Stomach (tissue), 4 donors: Measurements from ENCODE around the gene GPI.

Experiments
- POLR2A ChIP-seq, 4 donors: fragments of 450-650 bp; IDR thresholded peaks; one replicate each; pipeline ENCODE4 v1.6.1; 2016; ENCODE audit warnings: antibody characterized with exemption in 4 of 4, control low read depth in 2 of 4, mild to moderate bottlenecking in 1 of 4, moderate library complexity in 1 of 4
- POLR2AphosphoS5 ChIP-seq, 3 donors: sonication (generic); formaldehyde crosslinking; IDR thresholded peaks; one replicate each; pipeline ENCODE4 v1.6.1; 2016; ENCODE audit warnings: antibody characterized with exemption in 3 of 3
- TF ChIP-seq, protein P1 (sequence below), 7 experiments: fragments of 450-650 bp in 4 of 7; fragments of 200-600 bp in 3 of 7; sonication (generic) in 3 of 7; IDR thresholded peaks; one replicate each; pipeline ENCODE4 v1.5.1; 2016 to 2019; ENCODE audit warnings: antibody characterized with exemption in 7 of 7, control low read depth in 2 of 7, mild to moderate bottlenecking in 1 of 7

DNA sequence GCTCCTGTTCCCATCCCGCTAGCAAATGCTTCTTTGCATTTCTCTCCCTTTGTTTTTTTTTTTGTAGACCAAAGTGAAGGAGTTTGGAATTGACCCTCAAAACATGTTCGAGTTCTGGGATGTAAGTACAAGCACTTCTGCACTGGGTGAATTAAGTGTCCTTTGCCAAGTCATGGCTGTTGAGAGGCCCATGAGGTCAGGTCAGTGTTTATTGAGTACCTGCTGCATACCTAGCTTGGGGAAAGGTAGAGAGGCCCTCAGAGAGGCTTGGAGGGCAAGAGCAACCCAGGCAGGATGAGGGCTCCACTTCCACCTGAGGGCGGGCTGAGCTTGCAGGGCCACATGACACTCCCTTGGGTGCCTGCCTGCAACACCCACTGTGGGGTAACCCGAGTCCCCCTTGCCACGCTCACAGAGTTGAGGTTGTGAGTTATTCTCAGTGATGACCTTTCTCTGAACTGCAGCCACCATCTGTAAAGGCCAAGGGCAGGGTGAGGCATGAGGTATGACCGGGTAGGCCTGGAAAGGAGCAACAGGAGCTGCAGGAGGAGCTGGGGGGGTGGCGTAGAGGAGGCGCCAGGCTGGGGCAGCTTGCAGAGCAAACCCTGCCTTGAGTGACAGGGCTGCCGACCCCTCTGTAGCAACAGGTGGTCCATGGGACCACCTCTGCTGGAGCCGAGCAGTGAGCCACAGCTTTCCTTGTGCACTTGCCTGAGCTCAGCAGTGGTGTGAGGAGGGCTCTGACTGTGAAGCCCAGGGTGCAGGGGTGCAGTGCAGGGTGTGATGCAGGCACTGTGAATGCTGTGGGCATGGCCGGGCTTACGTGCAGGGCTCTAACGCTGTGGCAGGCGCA lies 16.6 kb downstream of the GPI start:
- TF ChIP-seq, protein P1, sequence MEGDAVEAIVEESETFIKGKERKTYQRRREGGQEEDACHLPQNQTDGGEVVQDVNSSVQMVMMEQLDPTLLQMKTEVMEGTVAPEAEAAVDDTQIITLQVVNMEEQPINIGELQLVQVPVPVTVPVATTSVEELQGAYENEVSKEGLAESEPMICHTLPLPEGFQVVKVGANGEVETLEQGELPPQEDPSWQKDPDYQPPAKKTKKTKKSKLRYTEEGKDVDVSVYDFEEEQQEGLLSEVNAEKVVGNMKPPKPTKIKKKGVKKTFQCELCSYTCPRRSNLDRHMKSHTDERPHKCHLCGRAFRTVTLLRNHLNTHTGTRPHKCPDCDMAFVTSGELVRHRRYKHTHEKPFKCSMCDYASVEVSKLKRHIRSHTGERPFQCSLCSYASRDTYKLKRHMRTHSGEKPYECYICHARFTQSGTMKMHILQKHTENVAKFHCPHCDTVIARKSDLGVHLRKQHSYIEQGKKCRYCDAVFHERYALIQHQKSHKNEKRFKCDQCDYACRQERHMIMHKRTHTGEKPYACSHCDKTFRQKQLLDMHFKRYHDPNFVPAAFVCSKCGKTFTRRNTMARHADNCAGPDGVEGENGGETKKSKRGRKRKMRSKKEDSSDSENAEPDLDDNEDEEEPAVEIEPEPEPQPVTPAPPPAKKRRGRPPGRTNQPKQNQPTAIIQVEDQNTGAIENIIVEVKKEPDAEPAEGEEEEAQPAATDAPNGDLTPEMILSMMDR (IDR thresholded peaks at IDR 0.05): no peak
- TF ChIP-seq POLR2AphosphoS5 (IDR thresholded peaks at IDR 0.05) (no peak), POLR2A (IDR thresholded peaks at IDR 0.05) (no peak)
